ENCODE measurements around the gene ARMC5.
A peak's percentile ranks its signal among the peaks of the same experiment; 100 is the strongest.

The ARMC5 gene

DNA sequence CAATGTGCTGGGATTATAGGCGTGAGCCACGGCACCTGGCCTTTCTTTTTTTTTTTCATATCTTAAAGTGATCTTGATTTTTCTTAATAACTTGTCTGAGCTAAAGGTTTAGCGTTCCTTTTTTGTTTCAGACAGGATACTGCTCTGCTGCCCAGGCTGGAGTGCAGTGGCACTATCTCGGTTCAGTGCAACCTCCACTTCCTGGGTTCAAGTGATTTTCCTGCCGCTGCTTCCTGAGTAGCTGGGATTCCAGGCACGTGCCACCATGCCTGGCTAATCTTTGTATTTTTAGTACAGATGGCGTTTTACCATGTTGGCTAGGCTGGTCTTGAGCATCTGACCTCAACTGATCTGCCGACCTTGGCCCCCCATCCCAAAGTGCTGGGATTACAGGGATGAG lies 44.9 kb downstream of the ARMC5 start:
- no peak for DNase-seq

DNA sequence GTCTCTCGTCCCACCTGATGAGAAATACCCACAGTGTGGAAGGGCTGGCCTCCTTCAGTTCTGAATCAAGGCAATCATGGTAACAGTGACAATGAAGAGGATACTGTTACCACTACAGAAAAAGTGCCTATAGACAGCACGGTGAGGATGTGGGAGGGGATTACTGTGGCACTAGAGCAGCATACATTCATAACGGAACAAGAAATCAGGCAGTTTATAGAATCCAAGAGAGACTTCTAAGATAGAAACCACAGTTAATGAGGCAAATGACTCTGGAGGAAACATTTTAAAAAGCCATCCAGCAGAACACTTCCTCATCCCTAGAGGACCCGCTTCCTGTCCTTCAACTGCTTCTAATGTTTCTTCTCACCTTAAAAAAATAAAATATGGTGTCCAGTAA lies 46.2 kb downstream of the ARMC5 start:
- DNase-seq: no peak

DNA sequence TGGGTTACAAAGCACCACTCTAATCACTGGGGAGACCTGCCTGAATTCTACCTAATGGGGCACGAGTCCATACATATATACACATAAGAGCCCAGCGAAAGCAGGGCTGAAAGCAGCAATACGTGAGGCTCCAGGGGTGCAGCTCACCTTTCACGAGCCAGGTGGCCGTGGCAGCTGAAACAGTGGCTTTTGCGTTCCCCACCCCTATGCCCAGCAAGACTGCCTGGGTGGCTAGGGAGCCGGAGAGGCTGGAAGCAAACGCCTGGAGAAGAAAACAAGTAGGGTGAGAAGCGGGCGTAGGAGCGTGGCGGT lies 48.3 kb downstream of the ARMC5 start:
- no peak for DNase-seq

DNA sequence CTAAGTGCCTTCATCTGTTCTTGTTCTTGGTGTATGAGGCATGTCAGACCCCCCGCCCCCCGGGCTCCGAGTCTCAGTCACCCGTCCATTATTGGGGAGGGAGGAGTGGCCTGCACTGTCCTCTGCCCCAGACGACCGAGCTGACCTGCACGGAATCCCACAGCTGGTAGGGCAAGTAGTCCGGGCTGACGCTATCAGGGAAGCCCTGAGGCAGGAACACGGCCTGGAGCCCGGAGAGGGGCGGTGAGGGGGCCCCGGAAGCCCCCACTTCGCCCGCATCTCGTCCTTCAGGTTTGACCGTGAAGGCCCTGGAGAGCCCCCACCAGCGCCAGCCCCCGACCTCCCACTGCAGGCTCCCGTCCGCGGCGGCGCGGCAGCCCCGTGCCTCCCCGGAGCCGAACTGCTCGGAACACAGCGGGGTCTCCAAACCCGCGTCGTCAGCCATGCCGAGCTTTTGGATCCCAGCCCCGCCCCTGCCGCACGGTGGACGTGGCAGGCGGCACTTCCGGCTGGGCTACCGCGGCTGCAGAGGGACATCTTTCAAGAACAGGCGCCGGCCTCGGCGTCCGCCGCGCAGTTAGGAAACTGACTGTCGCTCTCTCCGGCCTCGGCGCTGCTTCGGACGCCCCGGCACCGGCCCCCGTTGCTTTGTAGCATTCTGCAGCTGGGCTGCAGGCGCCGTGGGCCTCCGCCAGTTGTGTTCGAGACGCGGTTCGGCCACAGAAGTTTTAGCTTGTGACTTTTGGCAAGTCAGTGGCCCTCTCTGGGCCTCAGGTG lies 48.8 kb downstream of the ARMC5 start, which contains the start of gene RUSF1:
Gene RUSF1, minus strand, starts transcription at position 463 of the 777 bp plus-strand sequence. Its CDS starts 18 bp downstream, at position 445.
- DNase-seq: peak; percentile 96

DNA sequence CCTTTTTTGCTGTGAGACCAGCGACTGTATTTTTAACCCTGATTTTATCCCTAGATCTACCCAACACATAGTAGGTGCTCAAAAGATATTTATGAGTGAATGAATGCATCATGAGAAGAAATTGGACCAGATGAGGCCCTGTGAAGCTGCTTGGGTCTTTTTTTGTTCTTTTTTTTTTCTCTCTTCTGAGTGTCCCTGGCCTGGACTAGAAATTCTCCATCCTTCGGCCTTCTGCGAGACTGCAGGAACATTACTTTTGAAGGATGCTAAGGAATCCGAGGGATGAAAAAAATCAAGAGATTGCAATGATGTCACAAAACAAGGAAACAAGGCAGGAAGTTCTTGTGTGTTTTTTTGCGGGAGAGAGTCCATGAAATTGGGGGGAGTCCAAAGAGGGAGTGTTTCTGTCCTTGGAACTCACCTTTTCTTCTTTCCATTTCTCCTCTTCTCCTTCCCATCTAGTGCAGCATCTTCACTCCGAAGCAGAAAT lies 49.5 kb downstream of the ARMC5 start:
- DNase-seq: peak; percentile 30

DNA sequence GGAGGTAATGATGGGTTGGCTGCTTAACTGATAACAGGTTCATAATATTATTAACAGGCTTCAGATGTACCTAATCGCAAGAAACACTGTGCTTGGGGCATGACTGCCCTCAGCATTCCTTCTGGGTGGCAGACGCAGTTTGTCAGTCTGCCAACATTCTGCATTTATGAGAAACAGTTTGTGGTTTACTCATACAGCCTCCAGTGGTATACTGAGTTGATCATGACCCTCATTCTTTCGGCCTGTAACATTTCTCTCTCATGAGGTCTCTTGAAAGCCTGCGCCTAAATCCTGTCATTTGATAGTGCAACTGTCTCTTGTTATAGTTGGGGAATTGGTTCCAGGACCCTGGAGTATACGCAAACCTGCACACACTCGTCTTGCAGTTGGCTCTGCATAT lies 53.8 kb downstream of the ARMC5 start:
- no peak for DNase-seq

DNA sequence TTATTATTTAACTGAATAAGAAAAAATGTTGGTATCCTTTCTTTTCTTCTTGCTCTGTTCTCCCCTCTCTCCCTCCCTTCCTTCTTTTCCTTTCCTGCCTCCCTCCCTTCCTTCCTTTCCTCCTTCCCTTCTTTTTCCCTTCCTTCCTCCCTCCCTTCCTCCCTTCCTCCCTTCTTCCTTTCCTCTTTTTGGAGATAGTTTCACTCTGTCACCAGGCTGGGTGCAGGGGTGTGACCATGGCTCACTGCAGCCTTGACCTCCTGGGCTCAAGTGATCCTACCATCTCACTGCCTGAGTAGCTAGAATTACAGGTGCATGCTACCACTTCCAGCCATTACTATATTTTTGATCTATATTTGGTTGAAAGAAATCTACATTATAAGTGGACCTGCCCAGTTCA lies 54.6 kb downstream of the ARMC5 start:
- no peak for DNase-seq

All from NCI-H69 (cell line).